Stimulated activated naive CD8-positive, alpha-beta T cell treated with anti-CD3 and anti-CD28 coated beads, Interleukin-15, Interleukin-2, amounts not matched to agents 100 U/mL and 50 U/mL, for 24 hours (primary cell): ENCODE measurements around the gene MGST3.
A peak's percentile ranks its signal among the peaks of the same experiment; 100 is the strongest.
"Not testable (repeated sequence)": the region's sequence is repeated elsewhere in the genome, so short reads cannot be mapped to it uniquely, and the experiment has no call there.

ENCODE experiments used
- ATAC-seq: fragments of 150-1000 bp; cut with Tn5 transposase; one replicate; pipeline ENCODE4 v1.10.0; 2021
- DNase-seq: peaks from one replicate; pipeline ENCODE4 v3.0.0; 2021

The MGST3 gene

DNA sequence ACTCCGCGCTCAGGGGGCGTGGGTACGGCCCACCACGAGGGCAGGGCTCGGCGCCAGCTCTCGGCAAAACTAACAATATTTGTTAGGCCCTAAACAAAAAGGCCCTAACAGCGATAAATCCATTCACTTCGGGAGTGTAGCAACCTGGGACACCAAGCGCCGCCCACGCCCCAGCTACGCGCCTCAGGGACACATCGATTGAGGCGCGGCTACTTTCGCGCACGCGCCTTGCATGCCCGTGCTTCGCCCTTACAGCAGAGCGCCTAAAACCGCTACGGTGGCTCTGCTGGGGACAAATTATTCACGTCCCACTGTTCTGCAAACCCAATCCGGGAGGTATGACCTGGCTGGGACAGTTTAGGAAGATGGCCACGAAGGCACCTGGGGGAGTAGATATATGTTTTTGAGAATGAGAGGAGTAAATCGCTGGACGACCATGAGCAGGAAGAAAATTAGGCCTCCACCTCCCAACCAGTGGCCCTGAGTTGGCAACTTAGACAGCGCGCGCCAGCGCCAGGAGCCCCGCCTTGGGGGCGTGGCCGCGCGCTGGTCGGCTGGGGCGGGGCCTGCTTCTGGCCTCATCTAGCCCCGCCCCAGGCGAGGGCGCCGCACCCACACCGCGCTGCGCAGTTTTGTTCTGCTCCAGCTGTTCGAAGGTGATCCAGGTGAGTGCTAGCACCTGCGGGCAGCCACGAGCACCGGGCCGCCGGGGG, at the start of gene MGST3:
Gene MGST3 (plus strand): TSS at position 606 of the 713 bp plus-strand sequence. CDS start 18,614 bp downstream, outside the sequence.
- DNase-seq: peak; percentile 95
- ATAC-seq: peak; percentile 91

DNA sequence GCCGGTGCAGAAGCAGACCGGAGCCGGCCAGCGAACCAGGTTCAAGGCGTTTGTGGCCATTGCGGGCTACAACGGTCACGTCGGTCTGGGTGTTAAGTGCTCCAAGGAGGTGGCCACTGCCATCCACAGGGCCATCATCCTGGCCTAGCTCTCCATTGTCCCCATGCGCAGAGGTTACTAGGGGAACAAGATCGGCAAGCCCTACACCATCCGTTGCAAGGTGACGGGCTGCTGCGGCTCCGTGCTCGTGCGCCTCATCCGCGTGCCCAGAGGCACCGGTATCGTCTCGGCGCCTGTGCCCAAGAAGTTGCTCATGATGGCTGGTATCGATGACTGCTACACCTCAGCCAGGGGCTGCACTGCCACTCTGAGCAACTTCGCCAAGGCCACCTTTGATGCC, 49.1 kb upstream of the MGST3 start:
- ATAC-seq (no peak), DNase-seq (no peak)

DNA sequence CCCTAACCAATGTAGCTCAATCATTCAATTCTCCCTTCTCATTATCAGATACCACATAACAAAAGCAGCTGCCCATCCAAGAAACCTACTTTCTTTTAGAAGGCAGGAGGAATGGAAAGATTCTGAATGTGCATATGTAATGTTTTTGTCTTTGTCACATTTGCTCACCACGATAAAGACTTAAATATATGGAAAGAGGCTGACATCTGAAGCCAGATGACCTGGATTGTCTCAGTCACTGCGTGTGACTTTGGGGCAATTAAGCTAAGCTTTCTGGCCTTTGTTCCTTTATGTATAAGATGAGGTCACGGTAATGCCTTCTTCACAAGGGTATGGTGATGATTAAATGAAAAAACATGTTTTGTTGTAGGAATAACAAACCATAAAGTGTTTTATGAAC, 44.6 kb upstream of the MGST3 start:
- ATAC-seq (no peak), DNase-seq (no peak)

DNA sequence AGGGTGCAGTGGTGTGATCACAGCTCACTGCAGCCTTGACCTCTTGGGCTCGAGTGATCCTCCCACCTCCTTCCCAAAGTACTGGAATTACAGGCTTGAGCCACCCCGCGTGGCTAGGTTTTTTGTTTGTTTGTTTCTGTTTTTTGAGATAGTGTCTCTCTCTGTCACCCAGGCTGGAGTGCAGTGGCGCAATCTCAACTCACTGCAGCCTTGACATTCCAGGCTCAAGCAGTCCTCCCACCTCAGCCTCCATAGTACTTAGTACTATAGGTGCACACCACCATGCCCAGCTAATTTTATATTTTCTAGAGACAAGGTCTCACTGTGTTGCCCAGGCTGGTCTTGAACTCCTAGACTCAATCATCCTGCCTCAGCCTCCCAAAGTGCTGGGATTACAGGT, 39.6 kb upstream of the MGST3 start:
- ATAC-seq: not testable (repeated sequence)

DNA sequence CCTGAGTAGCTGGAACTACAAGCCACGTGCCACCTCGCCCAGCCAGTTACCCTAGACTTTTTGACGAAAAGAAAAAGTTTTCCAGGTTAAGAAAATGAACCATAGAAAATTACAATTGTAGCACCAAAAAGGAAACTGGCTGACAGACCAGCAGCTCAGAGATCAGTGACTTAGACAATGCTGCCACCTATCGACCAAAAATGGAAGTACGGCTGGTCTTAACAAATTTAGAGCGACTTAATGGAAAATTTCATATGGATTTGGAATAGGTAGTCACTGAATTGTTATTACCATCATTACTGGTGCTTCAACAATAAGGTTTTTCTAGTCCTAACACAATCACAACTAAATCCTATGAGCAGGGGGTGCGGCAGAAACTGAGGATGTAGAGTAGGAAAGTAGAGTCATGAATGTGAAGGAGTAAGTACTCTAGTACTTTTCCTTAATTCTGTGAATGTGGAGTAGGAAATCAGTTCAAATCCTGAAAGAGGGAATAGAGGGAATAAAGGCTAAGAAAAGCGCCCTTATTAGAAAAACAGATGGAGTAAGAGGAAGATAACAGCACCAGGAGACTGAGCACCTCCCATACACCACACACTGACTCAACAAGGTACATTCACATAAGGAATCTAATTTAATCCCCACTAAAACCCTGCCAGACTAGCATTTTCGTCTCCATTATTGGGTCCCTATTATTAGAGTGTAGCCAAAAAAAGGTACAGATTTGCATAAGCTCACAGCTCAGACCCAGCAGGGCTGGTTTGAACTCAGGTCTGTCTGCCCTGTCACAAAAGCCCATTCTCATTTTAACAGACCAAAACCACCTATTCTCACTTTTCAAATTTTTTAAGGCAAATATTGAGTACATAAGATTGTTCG, 37.9 kb upstream of the MGST3 start:
- ATAC-seq: peak; percentile 51
- DNase-seq: peak; percentile 80

More for the DNA sequence above, 39.6 kb upstream of the MGST3 start:
- not testable (repeated sequence) for DNase-seq

DNA sequence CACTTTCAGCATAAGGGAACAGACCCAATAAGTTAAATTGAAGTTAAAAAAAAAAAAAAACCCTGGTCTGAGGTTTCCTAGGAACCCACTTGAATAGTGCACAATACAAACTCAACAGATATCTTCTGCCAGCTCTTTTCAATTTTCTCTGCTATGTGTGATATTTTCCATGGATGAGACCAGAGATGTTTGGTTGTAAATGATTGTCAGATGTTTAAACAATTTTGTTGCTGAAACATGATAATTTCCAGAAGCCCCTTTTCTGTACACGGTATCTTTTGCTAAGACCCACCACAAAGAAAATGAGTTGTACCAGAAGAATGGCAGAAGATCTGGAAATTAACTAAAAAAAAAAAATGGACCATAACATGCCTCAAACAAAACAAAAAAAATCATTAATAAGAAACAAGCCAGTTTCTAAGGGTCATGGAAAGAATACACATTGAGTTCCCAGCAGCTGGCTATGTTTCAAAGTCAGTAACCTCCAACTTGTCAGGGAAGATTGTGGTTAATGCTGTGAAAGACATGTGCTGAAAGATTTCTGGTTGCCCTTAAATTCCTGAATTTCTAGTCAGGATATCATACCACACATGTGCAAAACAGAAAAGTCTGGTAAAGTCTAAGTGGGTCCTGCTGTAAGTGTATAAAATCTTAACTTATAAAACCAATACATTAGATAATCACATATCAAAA, 35.6 kb upstream of the MGST3 start:
- no peak for DNase-seq
- ATAC-seq: no peak

DNA sequence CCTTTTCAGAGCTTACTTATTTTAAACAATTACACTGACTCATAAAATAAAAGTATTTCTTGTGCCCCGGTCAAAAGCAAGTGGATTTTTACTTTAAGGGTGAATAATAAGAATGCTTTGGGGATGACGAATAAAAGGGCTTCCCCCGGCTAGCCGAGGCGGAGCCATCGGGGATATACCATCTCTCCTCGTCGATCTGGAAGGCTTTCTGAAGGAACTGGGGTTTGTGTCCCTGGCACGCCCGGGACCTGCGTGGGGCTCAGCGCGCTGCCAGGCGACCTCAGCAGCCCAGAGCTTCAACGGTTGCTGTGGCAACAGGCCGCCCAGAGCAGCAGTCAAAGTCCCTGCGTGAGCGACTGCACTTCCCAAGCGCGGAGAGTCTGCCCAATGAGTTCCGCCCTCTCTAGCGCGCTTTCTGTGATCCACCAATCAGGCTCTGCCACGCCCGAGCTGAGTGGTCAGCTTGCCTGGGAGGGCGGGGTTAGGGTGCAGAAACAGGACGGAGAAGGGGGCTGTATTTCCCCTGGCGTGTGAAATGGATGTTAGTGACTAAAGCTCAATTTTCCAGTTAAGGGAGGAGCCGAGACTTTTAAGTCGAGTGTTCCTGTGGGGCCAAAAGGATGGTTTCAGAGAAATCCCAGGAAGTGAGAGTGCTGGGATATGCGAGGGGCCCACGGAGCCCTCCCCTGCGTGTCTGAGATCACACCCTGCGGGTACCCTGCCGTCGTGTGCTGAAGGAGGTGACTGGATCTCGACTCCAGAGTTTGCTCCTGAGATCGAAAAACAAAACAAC, 33.0 kb upstream of the MGST3 start:
- ATAC-seq (peak; percentile 99), DNase-seq (peak; percentile 95)

DNA sequence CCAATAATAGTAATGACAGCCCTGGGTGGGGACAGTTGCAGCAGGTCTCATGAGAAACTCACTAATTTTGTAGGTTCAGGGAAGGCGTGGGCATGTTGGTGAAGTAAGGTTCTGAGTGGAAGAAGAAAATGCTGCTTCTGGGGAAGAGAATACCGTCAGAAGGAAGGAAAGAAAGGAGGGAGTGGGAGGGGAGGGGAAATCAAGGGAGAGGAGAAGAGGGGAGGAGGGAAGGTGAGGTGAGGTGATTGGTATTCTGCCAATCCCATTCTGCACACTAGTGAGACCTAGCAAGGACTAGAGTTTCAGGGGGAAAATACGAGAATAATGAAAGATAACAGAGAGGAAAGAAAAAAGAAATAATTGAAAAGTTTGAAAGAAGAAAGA, 32.4 kb upstream of the MGST3 start:
- ATAC-seq (no peak), DNase-seq (no peak)

DNA sequence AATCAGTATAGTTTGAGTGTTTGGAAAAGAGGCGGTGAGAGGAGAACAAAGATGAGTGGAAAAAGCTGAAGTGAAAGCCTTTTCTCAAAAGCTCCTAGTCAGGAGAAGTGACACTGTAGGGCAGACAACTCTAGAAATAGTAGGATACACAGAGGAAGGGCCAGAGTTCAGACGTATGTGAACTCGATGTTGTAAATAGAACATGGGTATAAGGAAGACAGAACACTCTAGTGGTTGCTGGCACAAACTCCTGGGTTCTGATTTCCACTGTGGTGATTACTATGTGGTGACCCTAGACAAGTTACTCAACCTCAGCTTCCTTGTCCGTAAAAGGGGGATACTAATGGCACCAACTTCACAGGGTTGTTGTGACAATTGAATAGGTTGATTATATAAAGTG, 30.2 kb upstream of the MGST3 start:
- no peak for DNase-seq
- no peak for ATAC-seq

DNA sequence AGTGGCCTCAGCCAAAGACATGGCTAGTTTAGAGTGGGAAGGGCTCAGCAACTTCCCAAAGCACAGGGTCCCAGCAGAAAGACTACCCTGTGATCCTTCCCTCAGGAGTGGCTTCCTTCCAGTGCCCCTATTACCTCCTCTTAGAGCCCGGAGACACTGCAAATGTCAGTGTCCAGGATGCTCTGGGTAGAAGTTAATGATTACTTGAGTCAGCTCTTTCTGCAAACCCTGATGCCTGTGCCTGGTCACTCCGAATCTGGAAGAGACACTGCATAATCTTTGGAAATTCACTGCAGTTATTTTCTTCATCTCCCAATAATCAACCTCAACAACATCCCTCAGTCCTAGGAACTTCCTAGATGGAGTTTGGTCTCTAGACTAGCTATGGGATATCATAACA, 27.2 kb upstream of the MGST3 start:
- ATAC-seq (no peak), DNase-seq (no peak)

DNA sequence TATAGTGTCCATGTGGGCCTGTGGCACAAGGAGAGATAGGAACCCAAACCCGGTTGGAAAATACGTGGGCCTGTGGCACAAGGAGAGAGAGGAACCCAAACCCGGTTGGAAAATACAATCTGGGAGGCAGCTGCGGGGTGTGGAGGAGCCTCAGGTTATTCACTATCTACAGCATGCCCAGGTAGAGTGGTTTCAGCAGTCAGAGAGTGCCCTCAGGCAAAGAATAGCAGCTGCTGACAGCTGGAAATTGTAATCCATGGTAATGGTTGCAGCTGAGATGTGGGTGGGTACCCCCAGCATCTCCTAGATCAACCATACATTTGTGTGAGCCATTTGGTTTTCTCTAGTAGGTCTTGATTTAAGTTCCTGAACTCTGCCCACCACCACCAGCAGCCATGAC, 25.8 kb upstream of the MGST3 start:
- ATAC-seq (no peak), DNase-seq (no peak)

DNA sequence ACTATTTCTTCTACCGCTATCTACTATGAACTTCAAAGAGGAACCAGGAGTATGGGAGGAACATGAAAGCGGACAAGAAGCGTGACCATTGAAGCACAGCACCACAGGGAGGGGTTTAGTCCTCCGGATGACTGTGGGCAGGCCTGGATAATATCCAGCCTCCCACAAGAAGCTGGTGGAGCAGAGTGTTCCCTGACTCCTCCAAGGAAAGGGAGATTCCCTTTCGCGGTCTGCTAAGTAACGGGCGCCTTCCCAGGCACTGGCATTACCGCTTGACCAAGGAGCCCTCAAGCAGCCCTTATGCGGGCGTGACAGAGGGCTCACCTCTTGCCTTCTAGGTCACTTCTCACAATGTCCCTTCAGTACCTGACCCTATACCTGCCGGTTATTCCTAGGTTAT, 24.4 kb upstream of the MGST3 start:
- ATAC-seq, DNase-seq: not testable (repeated sequence)

DNA sequence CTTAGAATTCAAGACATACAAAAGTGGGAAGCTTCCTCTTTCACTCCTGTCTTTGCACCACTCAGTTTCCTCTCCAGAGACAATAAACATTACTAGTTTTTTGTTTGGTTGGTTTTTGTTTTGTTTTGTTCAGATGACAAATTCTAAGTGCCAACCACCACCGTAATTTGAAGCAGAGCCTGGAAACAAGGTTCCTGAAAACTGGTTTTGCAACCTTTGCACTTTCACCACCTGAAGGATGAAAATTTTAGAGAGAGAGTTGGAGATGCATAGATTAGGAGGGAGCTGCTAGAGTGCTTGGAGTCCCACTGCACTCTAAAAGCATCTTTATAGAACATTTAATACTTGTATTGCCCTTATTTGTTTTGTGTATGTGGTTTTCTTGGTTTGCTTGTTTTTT, 20.2 kb upstream of the MGST3 start:
- no peak for DNase-seq
- no peak for ATAC-seq

DNA sequence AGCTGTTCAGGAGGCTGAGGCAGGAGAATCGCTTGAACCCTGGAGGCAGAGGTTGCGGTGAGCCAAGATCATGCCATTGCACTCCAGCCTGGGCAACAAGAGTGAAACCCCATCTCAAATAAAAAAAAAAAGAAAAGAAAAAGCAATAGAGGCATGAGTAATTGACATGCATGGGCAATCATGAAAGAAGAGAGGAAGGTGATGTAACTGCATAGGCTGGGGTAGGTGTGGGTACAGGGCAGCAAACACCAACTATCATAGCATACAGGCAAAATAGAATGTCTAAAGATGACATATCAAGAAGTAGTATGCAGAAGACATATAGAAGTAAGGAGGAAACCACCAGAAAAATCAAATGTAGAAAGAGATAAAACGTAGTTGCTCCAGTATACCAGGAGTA, 19.0 kb upstream of the MGST3 start:
- no peak for ATAC-seq
- DNase-seq: no peak

DNA sequence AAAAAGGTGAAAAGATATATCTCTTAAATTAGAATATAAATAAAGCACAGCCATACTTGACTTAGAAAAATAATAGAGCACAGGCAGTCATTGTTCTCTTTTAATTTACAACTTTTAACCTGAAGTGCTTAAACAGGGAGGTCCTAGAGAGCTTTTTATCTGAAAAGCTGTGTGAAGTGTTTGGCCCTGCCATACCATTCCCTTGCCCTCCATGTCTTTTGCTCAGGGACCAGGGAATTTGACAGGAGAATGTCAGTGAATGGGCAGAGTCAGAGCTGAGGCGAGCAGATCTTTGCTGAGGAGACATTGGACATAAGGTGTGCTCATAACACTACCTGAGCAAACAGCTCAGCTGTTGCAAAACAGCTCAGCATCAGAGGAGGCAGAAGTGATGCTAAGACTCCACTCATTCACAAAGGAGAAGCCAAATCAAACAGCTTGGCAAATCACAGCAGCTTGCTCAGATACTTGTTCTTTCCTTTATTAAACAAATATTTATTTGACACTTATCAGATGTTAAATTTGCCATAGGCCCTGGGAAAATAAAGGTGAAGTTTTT, 14.9 kb upstream of the MGST3 start:
- no peak for ATAC-seq
- no peak for DNase-seq

DNA sequence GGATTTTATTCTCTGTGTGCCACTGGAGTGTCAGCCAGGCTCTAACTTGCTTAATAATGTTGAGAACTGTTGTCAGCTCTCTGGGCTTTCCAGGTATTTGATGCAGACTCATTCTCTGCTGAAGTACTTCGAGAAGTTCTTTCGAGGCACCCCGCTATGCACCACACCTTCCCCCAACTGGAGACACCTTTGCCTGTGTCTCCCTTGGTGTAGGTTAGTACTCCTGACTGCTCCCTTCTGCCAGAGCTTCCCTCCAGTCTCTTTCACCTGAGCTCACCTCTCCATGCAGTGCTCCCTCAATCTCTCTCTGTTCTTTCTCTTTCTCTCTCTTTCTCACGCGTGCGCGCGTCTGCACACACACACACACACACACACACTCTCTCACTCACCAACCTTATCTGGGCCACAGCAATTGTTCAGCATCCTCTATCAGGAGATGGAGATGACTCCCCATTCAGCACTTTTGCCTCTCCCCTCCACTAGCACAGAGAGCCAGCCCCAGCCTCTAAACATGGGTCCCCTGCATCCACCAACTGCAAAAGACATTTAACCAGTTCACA, 14.0 kb upstream of the MGST3 start:
- ATAC-seq: no peak
- DNase-seq: no peak

DNA sequence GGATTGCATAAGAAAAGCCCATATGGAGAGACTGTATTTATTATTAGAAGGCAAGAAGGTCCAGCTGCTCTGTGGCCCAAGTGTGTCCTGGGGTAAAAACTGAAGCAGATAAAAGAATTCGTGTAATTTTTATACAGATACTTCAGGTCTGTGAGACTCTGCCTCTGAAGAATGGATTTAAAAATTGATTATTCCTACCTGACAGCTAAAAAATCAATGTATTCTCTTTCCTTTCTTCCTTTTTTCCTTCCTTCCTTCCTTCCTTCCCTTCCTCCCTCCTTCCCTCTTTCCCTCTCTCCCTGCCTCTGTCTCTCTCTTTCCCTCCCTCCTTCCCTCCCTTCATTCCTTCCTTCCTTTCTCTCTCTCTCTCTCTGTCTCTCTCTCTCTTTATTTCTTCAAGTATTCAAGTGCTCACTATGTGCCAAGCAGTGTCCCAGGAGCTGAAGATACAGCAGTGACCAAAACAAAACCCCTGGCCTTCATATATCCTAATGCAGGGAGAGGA, 11.3 kb upstream of the MGST3 start:
- ATAC-seq (no peak), DNase-seq (no peak)

DNA sequence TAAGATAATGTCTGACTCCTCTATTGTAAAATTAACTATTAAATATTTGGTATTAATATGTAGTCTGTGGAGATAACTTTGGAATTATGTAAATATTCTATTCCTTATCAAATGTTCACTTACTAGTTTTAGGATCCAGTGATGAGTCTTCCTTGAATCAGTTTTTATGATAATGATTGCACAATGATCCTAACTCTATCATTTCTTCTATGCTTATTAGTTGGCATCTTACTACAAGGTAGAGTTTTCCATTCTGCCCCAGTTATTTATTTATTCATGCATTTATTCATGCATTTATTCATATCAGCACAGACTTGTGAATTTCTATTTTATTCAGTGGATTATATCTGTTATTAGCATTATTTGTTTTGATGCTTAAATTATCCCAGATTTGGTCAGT, 7.4 kb upstream of the MGST3 start:
- ATAC-seq (no peak), DNase-seq (no peak)

DNA sequence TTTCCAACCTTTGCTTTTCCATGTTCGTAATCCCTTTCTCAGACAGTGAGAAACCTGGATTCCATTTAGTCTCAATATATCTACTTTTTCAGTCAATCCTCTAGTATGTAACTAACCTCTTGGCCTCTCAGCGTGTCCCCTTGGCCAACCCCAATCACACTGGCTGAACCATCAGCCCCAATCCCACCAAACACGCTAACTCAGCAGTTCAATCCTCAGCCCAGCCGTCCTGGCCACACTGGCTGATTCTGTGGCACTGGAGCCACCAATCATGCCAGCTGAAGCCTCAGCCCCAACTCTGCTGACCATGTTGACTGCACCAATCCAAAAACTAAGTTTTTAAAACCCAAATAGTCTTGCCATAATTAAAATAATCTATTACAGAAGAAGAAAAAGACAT, 6.6 kb upstream of the MGST3 start:
- DNase-seq: no peak
- no peak for ATAC-seq

DNA sequence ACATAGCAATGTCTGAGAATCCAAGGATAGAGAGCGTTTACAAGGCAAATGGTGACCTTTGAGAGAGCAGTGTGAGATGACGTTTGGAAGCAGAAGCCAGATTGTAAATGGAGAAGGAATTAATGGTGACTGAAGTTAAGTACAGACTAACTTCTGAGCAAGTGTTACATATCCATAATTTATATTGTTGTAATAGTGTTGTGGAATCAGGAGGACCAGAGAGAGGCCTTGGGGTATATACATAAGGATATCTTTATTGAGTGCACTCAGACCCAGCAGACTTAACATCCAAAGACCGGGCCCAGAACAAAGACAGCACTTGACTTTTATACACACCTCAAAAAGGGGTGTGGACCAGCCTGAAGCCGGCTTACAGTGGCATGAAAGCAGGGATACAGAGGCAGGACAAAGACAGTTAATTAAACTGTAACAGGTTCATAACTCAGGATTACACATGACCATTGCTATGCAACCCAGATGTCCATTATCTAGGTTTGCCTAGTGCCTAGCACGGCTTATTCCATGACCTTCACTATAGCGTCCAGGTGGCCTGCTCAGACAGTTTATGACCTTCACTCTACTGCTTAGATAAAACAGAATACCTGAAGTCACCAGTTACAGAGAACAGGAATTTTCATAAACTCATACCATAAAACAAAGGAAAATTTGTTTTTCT, 2.7 kb upstream of the MGST3 start:
- ATAC-seq (no peak), DNase-seq (no peak)

DNA sequence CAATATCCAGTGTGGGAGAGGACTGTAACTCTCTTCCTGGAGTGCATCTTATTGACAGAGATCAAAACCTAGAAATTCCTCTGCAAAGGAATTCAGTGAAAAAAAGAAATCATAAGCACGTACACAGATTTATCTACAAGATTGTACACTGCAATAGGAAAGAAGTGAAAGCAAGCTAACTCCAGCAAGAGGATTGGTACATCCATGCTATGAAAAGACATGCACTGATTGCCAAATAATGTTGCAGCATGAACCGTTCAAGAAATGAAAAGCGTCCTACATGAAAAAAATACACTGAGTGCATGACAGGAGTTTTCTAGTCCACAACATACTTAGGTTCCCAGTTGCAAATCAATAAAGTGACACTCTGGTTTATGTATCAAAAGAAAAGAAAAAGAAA, 1.9 kb upstream of the MGST3 start:
- DNase-seq: no peak
- ATAC-seq: no peak
